ENCODE measurements around the gene DENND5A.

Gene DENND5A

GRCh38 chr11:9104580-9104979 lies 160.6 kb downstream of the DENND5A start:
- TF ChIP-seq SIN3A (IDR thresholded peaks at IDR 0.05; ENCODE audit: borderline replicate concordance, insufficient read depth, low read length) (no peak), FOXP2 (optimal IDR thresholded peaks at IDR 0.05; ENCODE audit: borderline replicate concordance, extremely low read depth, extremely low read length, insufficient read depth) (no peak), REST (IDR thresholded peaks at IDR 0.05; ENCODE audit: insufficient read depth in 1 of 2, low read depth in 2 of 2, low read length in 2 of 2) (no peak), POLR2AphosphoS5 (IDR thresholded peaks at IDR 0.05; ENCODE audit: low read depth, low read length) (no peak), TAF1 (IDR thresholded peaks at IDR 0.05; ENCODE audit: borderline replicate concordance, insufficient read depth, low read length) (no peak)

DNA sequence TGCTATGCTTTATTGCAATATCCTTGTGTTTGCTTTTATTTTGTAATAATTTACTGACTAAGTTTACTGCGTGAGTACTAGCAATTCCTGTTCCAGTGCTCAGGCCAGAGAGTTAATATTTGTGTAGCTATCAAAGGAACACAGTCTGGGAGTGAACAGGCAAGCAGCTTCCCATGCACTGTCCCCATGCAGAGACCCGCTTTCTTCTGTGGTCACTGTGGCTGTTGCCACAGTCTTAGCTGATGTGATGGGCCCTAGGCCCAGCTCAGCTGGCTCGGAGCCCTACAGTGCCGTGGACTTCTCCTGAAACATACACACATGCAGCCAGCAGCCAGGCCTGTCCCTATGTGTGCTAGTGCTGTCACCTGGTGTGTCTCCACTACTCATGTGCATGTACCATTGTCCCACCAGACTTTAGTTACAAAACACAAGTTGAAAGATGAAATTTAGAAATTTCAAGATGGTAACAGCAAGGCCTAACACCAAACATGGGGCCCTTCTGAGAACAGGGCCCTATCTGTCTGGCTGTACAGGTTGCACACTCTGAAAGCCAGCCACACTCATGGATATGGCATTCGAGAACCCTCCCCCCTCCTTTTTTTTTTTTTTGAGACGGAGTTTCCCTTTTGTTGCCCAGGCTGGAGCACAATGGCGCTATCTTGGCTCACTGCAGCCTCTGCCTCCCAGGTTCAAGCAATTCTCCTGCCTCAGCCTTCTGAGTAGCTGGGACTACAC lies 161.4 kb downstream of the DENND5A start:
- TF ChIP-seq POLR2AphosphoS5 (IDR thresholded peaks at IDR 0.05; ENCODE audit: low read depth, low read length) (no peak), FOXP2 (optimal IDR thresholded peaks at IDR 0.05; ENCODE audit: borderline replicate concordance, extremely low read depth, extremely low read length, insufficient read depth) (no peak), TAF1 (IDR thresholded peaks at IDR 0.05; ENCODE audit: borderline replicate concordance, insufficient read depth, low read length) (no peak), REST (IDR thresholded peaks at IDR 0.05; ENCODE audit: insufficient read depth in 1 of 2, low read depth in 2 of 2, low read length in 2 of 2) (no peak)

- no peak for TF ChIP-seq POLR2AphosphoS5 (IDR thresholded peaks at IDR 0.05; ENCODE audit: low read depth, low read length)
Measured at GRCh38 chr11:9099617-9100016, 165.5 kb downstream of the DENND5A start.

- no peak for TF ChIP-seq REST (IDR thresholded peaks at IDR 0.05; ENCODE audit: insufficient read depth in 1 of 2, low read depth in 2 of 2, low read length in 2 of 2)
- TF ChIP-seq POLR2AphosphoS5 (IDR thresholded peaks at IDR 0.05; ENCODE audit: low read depth, low read length) = no peak
- no peak for TF ChIP-seq TAF1 (IDR thresholded peaks at IDR 0.05; ENCODE audit: borderline replicate concordance, insufficient read depth, low read length)
- TF ChIP-seq FOXP2 (optimal IDR thresholded peaks at IDR 0.05; ENCODE audit: borderline replicate concordance, extremely low read depth, extremely low read length, insufficient read depth) = no peak
- no peak for TF ChIP-seq SIN3A (IDR thresholded peaks at IDR 0.05; ENCODE audit: borderline replicate concordance, insufficient read depth, low read length)
Measured at GRCh38 chr11:9096427-9096826, 168.7 kb downstream of the DENND5A start.

DNA sequence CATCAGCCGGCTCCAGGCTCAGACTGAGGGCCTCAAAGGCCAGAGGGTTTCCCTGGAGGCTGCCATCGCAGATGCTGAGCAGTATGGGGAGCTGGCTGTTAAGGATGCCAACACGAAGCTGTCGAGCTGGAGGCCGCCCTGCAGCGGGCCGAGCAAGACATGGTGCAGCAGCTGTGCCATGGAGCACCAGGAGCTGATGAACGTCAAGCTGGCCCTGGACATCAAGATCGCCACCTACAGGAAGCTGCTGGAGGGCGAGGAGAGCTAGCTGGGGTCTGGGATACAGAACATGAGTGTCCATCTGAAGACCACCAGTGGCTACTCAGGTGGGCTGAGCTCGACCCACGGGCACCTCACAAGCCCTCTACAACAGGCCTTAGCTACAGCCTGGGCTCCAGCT lies 169.7 kb downstream of the DENND5A start:
- TF ChIP-seq SIN3A (IDR thresholded peaks at IDR 0.05; ENCODE audit: borderline replicate concordance, insufficient read depth, low read length) = no peak
- TF ChIP-seq POLR2AphosphoS5 (IDR thresholded peaks at IDR 0.05; ENCODE audit: low read depth, low read length) = no peak
- no peak for TF ChIP-seq FOXP2 (optimal IDR thresholded peaks at IDR 0.05; ENCODE audit: borderline replicate concordance, extremely low read depth, extremely low read length, insufficient read depth)
- TF ChIP-seq REST (IDR thresholded peaks at IDR 0.05; ENCODE audit: insufficient read depth in 1 of 2, low read depth in 2 of 2, low read length in 2 of 2) = no peak
- no peak for TF ChIP-seq TAF1 (IDR thresholded peaks at IDR 0.05; ENCODE audit: borderline replicate concordance, insufficient read depth, low read length)

All from PFSK-1 (cell line).